ENCODE results near the gene VSX2.

VSX2 gene

DNA sequence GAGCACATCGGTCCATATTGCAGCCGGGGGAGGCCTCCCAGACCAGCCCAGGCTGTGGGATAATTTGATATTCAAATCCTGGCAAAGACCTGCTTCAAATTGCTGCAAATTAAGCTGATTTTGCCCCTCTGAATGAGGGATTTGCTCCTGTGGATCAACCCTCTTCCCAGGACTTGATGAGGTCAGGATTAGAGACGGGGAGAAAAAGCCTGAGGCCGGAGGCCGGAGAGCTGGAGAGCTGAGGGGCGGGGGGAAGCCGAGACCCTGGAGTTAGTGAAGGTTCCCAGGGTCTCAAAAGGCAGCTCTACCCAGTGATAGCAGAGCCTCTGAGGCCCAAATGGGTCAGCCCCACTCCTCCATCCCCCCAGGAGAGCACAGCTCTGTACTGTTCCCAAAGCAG, 17.5 kb upstream of the VSX2 start:
- DNase-seq (ENCODE audit: low read depth in 2 of 2) = no peak

DNA sequence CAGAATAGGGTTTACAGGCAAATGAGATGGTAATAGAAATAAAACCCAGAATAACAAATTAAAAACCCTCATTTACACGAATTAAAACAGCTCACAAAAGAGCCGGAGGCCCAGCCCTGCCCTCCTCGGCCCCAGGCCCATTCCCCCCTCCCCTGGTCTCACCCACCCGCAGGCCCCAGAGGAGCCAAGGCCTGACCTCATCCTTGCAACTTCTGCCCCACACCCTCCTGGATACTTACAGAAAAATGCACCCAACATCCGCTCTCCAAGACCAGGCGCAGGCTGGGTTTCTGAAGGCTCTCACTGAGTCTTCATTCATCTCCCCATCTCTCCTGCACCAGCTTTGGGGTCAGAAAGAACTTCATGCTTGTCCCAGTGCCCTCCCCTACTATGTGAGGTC, 16.2 kb upstream of the VSX2 start:
- DNase-seq (ENCODE audit: low read depth in 2 of 2) = no peak

- DNase-seq (ENCODE audit: low read depth in 2 of 2) = no peak
Observed at GRCh38 chr14:74231784-74232183, 7.5 kb upstream of the VSX2 start.

GRCh38 chr14:74235017-74235416, 4.2 kb upstream of the VSX2 start:
- DNase-seq (ENCODE audit: low read depth in 2 of 2) = no peak

- DNase-seq (ENCODE audit: low read depth in 2 of 2) = no peak
Observed at GRCh38 chr14:74237441-74237840, 1.8 kb upstream of the VSX2 start.

GRCh38 chr14:74239848-74240793, 872 bp downstream of the VSX2 start:
- no peak for DNase-seq (ENCODE audit: low read depth in 2 of 2)

- no peak for DNase-seq (ENCODE audit: low read depth in 2 of 2)
Observed at GRCh38 chr14:74240794-74241651, 1.8 kb downstream of the VSX2 start.

- DNase-seq (ENCODE audit: low read depth in 2 of 2) = no peak
Observed at GRCh38 chr14:74241652-74242017, 2.4 kb downstream of the VSX2 start.

GRCh38 chr14:74242021-74242779, 3.0 kb downstream of the VSX2 start:
- no peak for DNase-seq (ENCODE audit: low read depth in 2 of 2)

DNA sequence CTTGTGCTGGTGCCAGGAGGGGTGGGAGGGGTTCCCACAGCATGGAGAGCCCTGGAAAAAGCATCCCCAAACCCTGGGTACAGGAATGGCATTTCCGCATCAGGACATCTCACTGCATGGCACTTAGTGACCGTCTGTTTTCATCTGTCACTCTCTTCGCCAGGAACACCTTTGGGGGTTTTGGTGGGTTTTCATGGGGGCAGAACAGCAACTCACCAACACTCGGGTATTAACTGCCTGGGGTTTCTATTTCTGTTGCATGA, 3.5 kb downstream of the VSX2 start:
- no peak for DNase-seq (ENCODE audit: low read depth in 2 of 2)

- no peak for DNase-seq (ENCODE audit: low read depth in 2 of 2)
Observed at GRCh38 chr14:74243051-74243450, 3.8 kb downstream of the VSX2 start.

- no peak for DNase-seq (ENCODE audit: low read depth in 2 of 2)
Observed at GRCh38 chr14:74244115-74244514, 4.9 kb downstream of the VSX2 start.

DNA sequence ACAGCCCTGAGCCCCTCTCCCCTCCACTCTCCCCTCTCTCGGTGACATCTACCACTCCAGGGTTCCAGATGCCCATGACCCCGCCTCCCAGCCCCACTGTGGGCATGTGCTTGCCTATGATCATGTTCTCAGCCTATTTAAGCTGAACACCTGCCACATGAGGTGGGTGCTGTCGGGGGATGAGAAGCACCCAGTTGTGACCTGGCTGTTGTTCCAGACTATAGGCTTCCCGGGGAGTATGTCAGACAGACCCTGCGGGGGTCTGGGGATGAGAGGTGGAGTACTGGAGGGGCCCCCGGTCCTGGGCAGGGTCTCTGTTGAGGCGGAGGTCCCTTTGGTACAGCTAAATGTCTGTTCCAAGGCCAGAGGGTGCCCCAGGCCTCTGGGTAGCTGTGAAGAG, 6.0 kb downstream of the VSX2 start:
- no peak for DNase-seq (ENCODE audit: low read depth in 2 of 2)

GRCh38 chr14:74246542-74246941, 7.3 kb downstream of the VSX2 start:
- DNase-seq (ENCODE audit: low read depth in 2 of 2) = no peak

GRCh38 chr14:74248017-74248416, 8.8 kb downstream of the VSX2 start:
- DNase-seq (ENCODE audit: low read depth in 2 of 2) = no peak

DNA sequence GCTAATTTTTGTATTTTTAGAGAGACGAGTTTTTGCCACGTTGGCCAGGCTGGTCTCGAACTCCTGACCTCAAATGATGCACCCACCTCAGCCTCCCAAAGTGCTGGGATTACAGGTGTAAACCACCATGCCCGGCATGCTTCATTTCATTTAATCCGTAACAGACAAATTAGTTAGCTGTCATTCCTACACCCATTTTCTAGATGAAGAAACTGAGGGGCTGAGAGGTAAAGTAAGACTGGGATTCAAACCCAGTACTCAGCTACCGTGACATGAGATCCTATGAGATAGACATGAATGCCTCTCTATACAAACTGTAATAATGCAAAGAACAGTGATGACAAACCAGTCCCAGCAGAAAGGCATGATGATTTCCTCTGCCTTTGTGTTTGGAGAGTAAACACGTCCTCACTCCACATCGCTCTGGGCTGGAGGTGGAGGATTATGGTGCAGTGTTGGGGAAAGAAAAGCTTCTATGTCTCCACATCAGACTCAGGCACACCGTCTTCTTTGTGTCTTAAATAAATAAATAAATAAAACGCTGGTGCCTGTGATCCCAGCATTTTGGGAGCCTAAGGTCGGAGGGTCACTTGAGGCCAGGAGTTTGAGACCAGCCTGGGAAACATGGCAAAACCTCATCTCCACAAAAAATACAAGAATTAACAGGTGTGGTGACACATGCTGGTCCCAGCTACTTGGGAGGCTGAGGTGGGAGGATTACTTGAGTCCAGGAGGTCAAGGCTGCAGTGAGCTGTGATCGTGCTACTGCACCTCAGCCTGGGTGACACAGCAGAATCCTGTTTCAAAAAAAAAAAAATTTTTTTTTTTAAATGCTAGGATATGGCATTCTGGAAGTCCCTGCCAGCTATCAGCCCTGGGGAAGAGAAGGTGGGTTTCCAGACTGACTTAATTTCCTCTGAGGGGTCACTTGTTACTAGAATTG, 10.5 kb downstream of the VSX2 start:
- no peak for DNase-seq (ENCODE audit: low read depth in 2 of 2)

DNA sequence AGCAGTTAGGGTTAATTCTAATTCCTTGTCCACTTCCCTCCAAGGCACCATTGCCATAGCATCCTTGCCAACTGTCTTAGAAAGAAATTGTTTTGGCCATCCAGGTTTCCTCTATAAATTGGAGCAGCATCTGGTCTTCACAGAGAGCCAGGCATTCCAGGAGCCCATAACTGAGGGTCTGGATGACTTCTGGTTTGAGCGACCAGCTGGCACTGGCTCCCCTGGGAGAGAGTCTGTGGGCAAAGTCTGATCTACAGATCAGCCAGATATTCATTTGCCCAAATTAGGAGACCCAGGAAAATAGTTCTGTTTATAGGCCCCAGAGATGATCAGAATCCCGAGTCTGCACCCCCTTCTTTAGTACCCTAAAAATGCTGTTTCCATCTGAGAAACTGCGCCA, 16.0 kb downstream of the VSX2 start:
- no peak for DNase-seq (ENCODE audit: low read depth in 2 of 2)

DNA sequence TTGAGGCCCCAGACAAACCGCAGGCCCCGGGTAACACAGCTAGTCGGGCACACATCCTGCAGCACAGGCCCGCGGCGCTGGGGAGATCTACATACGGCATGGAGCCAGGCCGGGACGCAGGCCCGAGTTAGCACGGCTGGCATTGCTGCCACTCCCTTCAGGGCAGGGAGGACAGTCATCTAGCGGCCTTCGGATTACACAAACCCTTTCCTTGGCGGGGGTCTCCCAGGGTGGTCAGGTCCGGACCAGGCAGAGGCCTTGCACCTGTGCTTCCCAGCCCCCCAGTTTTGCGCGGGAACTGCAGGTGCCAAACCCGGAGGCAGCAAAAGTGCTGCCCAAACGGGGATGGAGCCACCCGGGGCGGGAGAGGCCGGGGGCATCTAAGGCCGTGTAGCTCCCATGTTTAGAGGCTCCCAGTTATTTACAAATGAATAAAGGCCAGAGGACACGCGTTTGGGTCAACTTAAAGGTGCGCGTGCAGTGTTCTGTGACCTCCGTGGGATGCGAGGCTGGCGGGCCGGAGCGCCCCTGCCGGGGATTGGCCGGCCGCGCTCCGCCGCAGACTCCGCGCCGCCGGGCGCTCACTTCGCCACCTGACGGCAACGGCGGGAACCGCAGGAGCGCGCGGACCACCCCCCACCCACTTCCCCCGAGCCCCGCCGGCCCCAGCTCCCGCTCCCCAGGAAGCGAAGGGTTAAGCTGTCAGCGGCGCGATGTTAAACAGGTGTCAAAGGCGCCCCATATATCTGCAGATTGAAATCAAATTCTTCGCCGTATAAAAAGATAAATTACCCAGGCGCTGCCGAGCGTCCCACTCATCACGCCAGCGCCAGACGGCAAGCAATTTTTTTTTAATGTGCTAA, 18.1 kb downstream of the VSX2 start:
- DNase-seq (ENCODE audit: low read depth in 2 of 2) = peak; percentile 24 to 35

DNA sequence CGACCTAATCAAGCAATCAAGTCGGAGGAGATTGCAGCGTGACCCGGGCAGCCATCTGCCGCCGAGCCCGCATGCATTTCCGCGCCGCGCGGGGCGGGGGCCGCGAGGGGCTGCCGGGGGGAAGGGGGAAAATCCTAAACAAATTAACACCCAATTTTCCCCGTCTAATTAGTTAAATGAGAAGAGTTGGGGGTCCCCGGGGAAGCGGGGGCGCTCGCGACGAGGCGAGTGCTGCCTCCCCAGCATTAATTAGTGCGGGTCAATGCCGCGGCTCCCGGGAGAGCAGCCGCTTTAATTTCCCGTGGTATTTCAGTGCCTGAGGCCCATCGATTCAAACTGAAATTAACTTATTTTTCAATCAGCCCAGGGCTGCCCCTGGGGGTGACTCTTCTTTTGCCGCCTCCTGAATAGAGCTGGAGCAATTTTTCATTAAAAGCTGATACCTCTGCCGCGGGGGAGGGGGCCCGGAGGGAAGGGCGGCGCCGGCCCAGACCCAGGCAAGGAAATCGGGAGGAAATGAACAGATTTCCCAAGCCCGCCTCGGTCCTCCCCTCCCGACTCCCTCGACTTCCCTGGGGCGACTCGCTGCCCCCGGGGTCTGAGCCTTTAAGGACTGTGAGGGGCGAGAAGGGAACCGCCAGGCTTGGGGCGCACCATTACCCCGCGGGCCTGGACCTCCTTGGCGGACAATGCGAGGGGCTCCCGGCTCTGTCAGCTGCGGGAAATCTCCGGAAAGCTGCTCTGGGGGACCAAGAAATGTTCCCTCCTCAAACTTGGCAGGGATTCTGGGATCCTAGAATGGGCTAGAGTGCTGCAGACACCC, 18.9 kb downstream of the VSX2 start:
- no peak for DNase-seq (ENCODE audit: low read depth in 2 of 2)

- DNase-seq (ENCODE audit: low read depth in 2 of 2) = no peak
Observed at GRCh38 chr14:74258764-74259035, 19.5 kb downstream of the VSX2 start.

Measured in stimulated activated CD8-positive, alpha-beta memory T cell treated with anti-CD3 and anti-CD28 coated beads, Interleukin-2, amount 100 ng/mL, for 1 hour (primary cell).